Islet precursor cell (in vitro differentiated cells): ENCODE results near the gene DIPK1B.
"Not testable (repeated sequence)": the region's sequence is repeated elsewhere in the genome, so short reads cannot be mapped to it uniquely, and the experiment has no call there.

Source experiments
- DNase-seq: peaks from one replicate; pipeline ENCODE4 v3.0.0-alpha.2; 2018

Gene DIPK1B

DNA sequence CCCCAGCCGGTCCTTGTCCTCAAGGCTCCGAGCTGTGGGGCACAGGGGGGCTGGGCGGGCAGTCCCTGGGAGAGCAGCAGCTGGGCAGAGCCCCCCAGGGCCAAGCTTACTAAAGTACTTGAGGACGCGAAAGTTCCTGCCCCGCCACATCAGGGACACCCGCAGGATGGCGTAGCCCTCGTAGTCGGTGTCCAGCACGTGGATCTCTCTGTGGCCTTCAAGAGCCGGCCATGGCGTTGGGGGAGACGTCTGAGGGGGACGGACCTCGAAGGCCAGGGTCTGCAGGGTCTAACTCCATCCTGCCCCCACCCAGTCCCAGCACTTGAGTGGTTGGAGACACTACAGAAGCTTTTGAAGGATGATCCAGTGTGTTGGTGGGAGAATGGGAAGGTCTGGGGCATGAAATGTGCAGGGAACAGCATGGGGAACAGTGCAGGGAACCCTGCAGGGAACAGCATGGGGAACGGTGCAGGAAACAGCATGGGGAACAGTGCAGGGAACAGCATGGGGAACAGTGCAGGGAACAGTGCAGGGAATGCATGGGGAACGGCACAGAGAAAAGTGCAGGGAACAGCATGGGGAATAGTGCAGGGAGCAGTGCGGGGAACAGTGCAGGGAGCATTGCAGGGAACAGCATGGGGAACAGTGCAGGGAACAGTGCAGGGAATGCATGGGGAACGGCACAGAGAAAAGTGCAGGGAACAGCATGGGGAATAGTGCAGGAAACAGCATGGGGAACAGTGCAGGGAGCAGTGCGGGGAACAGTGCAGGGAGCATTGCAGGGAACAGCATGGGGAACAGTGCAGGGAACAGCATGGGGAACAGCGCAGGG, 43.1 kb downstream of the DIPK1B start:
- DNase-seq: not testable (repeated sequence)

DNA sequence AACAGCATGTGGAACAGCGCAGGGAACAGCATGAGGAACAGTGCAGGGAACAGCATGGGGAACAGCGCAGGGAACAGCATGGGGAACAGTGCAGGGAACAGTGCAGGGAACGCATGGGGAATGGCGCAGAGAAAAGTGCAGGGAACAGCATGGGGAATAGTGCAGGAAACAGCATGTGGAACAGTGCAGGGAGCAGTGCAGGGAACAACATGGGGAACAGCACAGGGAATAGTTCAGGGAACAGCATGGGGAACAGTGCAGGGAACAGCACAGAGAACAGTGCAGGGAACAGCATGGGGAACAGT, 43.7 kb downstream of the DIPK1B start:
- no peak for DNase-seq

- DNase-seq: no peak
These were observed 44.5 kb downstream of the DIPK1B start for GRCh38 chr9:136756836-136757235.

GRCh38 chr9:136757328-136757727, 45.0 kb downstream of the DIPK1B start:
- no peak for DNase-seq

DNA sequence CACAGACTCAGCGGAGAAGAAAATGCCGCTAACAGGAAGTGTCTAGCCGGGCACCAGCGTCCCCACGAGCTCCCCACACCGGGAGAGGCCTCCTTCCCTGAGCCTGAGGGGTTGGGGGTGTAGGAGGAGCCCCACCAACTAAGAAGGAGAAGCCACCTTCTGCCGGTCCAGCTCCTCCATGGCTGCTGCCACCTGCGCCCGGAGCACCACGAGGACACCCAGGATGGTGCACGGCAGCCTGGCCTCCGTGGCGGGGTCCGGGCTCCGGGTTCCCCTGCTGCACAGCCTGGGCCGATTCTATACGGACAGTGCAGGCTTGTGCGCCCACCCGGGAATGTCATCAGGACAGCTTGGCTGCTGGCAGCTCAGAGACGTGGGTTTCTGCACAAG, 45.4 kb downstream of the DIPK1B start:
- no peak for DNase-seq

GRCh38 chr9:136759001-136759400, 46.6 kb downstream of the DIPK1B start:
- peak; percentile 37 for DNase-seq

- peak; percentile 49 for DNase-seq
These were observed 47.3 kb downstream of the DIPK1B start for GRCh38 chr9:136759436-136760325.

- DNase-seq: peak; percentile 50
These were observed 48.1 kb downstream of the DIPK1B start for GRCh38 chr9:136760424-136760823.

DNA sequence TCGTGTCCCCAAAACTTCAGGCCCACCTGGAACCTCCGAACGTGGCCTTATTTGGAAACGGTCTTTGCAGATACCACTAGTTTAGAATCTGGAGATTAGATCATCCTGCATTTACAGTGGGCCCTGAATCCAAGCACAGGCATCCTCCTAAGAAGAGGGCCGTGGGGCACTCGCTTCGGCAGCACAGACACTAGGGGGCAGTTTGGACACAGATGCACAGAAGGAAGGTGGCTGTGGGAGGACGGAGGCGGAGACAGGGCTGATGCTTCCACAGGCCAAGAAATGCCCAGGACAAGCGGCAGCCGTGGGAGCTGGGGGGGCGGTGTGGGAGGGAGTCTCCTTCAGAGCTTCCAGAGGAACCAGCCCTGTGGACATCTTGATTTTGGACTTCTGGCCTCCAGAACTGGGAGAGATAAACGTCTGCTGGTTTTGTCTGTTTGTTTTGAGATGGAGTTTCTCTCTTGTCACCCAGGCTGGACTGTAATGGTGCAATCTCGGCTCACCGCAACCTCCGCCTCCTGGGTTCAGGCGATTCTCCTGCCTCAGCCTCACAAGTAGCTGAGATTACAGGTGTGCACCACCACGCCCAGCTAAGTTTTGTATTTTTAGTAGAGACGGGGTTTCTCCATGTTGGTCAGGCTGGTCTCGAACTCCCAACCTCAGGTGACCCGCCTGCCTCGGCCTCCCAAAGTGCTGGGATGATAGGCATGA, 48.6 kb downstream of the DIPK1B start:
- peak; percentile 93 for DNase-seq

GRCh38 chr9:136761545-136761981, 49.2 kb downstream of the DIPK1B start:
- peak; percentile 42 for DNase-seq

DNA sequence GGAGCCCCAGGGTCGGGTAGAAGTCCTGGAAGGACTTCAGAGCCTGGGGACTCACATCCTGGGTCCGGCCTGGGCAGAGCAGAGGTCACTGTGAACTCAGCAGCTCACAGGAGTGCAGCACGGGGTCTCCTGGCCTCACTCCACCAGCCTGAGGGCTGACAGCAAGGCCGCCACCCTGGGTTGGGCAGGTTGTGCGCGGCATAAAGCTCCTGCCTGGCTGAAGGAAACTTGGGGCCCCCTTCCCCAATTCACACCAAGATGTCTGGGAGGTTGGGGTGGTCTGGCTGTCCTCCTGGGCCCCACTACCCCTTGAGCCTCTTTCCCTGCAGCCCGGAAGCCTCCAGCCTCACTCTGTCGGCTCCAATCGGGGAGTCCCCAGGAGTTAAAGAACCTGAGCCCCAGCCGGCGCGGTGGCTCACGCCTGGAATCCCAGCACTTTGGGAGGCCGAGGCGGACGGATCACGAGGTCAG, 49.9 kb downstream of the DIPK1B start:
- peak; percentile 56 for DNase-seq

DNA sequence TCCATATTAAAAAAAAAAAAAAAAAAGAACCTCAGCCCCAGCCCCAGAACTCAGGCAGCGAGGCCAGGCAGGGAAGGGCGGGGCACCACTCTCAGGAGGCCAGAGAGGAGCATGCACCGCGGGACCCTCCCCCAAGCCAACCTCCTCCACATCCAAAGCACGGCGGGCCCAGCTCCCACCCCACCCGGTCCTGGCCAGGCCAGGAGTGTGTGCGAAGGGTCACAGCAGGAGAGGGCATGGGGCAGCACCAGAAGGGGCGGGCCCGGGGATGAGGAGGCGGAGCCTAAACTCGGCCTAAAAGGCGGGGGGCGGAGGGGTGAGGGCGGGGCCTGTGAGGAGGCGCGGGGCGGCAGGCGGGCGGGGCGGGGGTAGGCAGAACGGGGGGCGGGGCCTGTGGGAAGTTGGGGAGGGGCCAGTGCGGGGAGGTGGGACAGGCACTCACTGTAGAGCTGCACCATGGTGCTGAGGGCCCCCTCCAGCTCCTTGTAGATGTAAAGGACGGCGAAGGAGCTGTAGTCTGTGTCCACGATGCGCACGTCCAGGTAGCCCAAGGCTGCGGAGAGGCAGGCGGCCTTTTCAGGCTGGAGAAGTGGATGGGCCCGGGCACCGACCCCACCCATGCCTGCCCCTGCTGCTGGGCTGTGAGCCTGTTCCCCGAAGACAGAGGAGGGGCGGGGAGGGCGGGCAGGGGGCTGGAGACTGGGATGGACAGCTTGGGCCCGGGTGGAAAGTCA, 50.7 kb downstream of the DIPK1B start:
- DNase-seq: peak; percentile 97

- peak; percentile 54 for DNase-seq
These were observed 51.3 kb downstream of the DIPK1B start for GRCh38 chr9:136763649-136764035.

DNA sequence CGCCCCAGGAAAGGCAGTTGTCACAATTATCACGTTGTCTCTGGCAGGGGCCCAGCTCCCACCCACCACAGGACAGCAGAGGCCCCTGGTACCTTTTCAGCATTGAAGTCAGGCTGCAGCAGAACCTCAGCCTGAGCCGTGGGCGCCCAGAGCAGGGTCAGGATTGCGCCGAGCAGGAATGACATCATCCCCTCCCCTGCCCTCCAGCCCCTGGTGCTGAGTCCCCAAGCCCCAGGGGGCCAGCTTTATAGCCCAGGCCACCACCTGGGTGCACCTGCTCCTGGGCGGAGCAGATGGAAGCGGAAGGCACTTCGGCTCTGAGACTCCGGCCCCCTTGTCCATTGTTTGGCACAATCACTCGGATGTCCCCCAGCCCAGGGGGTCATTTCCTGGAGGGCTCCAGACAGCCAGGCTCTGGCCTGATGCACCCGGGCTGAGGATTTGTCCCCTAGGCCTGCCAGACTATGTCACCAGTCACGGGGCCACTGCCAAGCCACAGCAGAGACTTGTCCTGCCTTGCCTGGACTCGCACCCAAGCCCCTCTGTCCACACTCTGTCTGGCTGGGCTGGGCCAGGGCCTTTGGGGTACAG, 52.0 kb downstream of the DIPK1B start, which contains the start of gene LCN15:
TSS of gene LCN15 (minus strand) at position 218 of the 591 bp plus-strand sequence. CDS start at position 188, 30 bp downstream.
- peak; percentile 53 for DNase-seq

- peak; percentile 54 for DNase-seq
These were observed 52.7 kb downstream of the DIPK1B start for GRCh38 chr9:136765041-136765440.

GRCh38 chr9:136765745-136766409, 53.5 kb downstream of the DIPK1B start:
- peak; percentile 39 for DNase-seq

DNA sequence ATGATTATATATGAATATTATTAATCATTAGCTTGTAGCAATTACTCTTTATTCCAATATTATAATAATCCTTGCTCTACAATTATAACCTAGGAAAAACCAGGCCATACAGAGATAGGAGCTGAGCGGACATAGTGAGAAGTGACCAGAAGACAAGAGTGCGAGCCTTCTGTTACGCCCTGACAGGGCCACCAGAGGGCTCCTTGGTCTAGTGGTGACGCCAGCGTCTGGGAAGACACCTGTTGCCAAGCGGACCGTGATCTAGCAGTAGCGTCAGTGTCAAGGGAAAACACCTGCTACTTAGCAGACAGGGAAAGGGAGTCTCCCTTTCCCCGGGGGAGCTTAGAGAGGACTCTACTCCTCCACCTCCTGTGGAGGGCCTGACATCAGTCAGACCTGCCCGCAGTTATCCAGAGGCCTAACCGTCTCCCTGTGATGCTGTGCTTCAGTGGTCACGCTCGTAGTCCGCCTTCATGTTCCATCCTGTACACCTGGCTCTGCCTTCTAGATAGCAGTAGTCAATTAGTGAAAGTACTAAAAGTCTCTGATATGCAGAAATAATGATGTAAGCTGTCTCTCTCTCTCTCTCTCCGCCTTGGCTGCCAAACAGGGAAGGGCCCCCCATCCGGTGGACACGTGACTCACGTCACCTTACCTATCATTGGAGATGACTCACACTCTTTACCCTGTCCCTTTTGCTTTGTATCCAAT, 54.2 kb downstream of the DIPK1B start:
- peak; percentile 86 for DNase-seq

GRCh38 chr9:136769710-136770191, 57.4 kb downstream of the DIPK1B start:
- peak; percentile 72 for DNase-seq

DNA sequence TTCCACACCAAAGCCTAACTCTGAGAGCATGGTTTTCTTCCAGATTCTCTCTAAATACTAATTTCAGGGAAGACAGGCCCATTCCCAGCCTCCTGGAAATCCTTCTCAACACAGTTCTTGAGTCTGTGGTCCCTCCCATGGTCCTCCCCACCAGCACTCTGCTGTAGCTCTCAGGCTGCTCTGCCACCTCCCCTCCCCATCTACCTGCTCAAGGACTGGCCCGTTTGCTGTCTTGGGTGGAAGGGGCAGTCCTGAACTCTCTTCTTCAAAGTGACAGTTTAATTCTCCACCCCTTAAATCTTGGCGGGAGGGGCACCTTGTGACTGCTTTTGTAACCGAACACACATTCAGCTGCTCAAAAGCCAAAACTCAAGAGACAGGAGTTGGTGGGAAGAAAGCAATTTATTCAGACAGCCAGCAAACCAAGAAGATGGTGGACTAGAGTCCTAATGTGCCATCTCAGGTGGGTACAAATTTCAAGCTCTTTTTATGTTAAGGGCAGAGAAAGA, 59.6 kb downstream of the DIPK1B start:
- DNase-seq: no peak

DNA sequence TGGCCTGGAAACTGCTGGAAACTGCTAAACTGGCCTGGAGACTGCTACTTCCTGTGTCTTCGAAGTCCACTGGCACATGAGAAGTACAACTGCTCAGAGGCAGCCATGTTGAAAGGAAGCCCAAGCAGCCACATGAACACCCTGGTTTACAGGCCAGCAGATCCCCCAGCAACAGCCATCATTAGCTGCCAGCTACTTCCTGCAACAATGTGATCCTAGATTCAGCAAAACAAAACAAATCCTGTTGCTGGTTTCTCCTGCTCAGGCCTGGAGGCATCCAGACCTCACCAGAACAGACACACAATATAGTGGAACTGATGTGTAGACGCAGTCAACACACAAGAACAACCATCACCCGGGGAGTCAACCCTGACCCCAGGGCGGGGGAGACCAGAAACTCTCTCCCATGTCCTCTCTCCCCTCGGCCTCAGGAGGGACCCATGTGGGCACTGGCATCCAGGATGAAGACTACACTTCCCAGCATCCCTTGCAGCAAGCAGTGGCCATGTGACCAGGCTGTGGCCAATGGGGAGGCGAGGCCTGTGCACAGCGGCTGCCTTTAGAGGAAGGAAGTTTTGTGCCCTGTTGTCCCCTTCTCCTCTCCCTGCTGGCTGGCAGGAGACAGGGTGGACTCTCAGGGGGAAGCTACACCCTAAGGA, 61.1 kb downstream of the DIPK1B start:
- no peak for DNase-seq
